Measurements from ENCODE around the gene NSD2.
"Not testable (repeated sequence)": the region's sequence is repeated elsewhere in the genome, so short reads cannot be mapped to it uniquely, and the experiment has no call there.

- TF ChIP-seq CTCF, POLR2A (IDR thresholded peaks at IDR 0.05): not testable (repeated sequence)
Measured at GRCh38 chr4:1835836-1836235, 35.4 kb upstream of the NSD2 start.

All from testis (tissue), 2 donors.